K562 (cell line): ENCODE measurements around the gene CRAMP1. TPM values are rescaled to one million over a fixed set of nuclear protein-coding genes. Genes with fewer than 3 reads are reported as not detected.

Experiments used
- ATAC-seq: fragments of 200-7000 bp; cut with Tn5 transposase; 3 replicates; pipeline ENCODE4 v1.9.1; 2020; ENCODE audit warnings: moderate library complexity
- BruUV-seq: library from RNA; stranded (reverse); fragments of 400-500 nt; replicated peaks from 2 replicates; lab custom pipeline; 2021; lab: Mats Ljungman, UMichigan
- CTCF ChIA-PET: fragments of 300-600 bp; formaldehyde crosslinking; extraction: SDS; loops from one replicate; lab custom pipeline; 2021; ENCODE audit warnings: low intra/inter-chr PET ratio; lab: Yijun Ruan, JAX
- POLR2A ChIA-PET: fragments of 300-600, 350-650 bp; sonication (Branson Sonifier 250); formaldehyde crosslinking; extraction: SDS; loops from one replicate; lab custom pipeline; 2021; ENCODE audit warnings: antibody characterized with exemption, inconsistent platforms; lab: Yijun Ruan, JAX
- DNase-seq, 4 experiments: peaks; one replicate each; pipeline versions ENCODE4 v3.0.0 to v3.0.0-alpha.2; 2011 to 2018; ENCODE audit warnings: low spot score in 3 of 4, mixed read lengths in 3 of 4; ENCODE audit errors: extremely low read depth in 1 of 4
- FAIRE-seq: peaks from 2 replicates; lab custom pipeline; 2011; peaks lifted over from hg19 to GRCh38; lab: Jason Lieb, UNC
- H2AFZ ChIP-seq: 2 replicates; pipeline ENCODE4 v1.6.0; 2011; ENCODE audit warnings: low read depth, low read length, control low read depth, inconsistent platforms
- H3K27ac ChIP-seq: fragments of 200-600 bp; 3 replicates; pipeline ENCODE4 v1.8.0; 2011; ENCODE audit warnings: low read depth, mild to moderate bottlenecking, control low read depth, inconsistent platforms, low read length, moderate library complexity, mixed read lengths; ENCODE audit errors: extremely low read depth
- H3K27me3 ChIP-seq, 2 experiments: fragments of 300-600 bp in 1 of 2; 2 replicates in 1 of 2; 3 replicates in 1 of 2; pipeline versions ENCODE4 v1.6.0 to v1.8.0; 2011; ENCODE audit warnings: inconsistent platforms in 2 of 2, low read length in 2 of 2, mild to moderate bottlenecking in 1 of 2, mixed read lengths in 1 of 2, moderate library complexity in 1 of 2; ENCODE audit not compliant: control insufficient read depth in 2 of 2, insufficient read depth in 2 of 2
- H3K36me3 ChIP-seq: fragments of 300-600 bp; 3 replicates; pipeline ENCODE4 v1.8.0; 2011; ENCODE audit warnings: mild to moderate bottlenecking, low read length, inconsistent platforms; ENCODE audit not compliant: control insufficient read depth, insufficient read depth
- H3K4me1 ChIP-seq, 2 experiments: fragments of 200-600 bp in 1 of 2; replicated peaks in 1 of 2; 2 replicates in 1 of 2; 3 replicates in 1 of 2; pipeline versions ENCODE4 v1.5.1 to v1.8.0; 2011; ENCODE audit warnings: inconsistent platforms in 2 of 2, low read length in 2 of 2, mild to moderate bottlenecking in 1 of 2, mixed read lengths in 1 of 2, moderate library complexity in 1 of 2; ENCODE audit not compliant: control insufficient read depth in 2 of 2, insufficient read depth in 2 of 2
- H3K4me2 ChIP-seq: 2 replicates; pipeline ENCODE4 v1.6.1; 2011; ENCODE audit warnings: low read length, control low read depth, inconsistent platforms, mixed read lengths; ENCODE audit not compliant: insufficient read depth
- H3K4me3 ChIP-seq: fragments of 200-600 bp; sonication (generic), shearing (Covaris generic); 2 replicates; pipeline ENCODE4 v1.5.1; 2016; ENCODE audit warnings: control low read depth, inconsistent platforms
- H3K79me2 ChIP-seq: fragments of 200-600 bp; 3 replicates; pipeline ENCODE4 v1.8.0; 2011; ENCODE audit warnings: low read length, inconsistent platforms; ENCODE audit not compliant: control insufficient read depth, insufficient read depth
- H3K9ac ChIP-seq, 2 experiments: 2 replicates each; pipeline versions ENCODE4 v1.6.0 to v1.6.1; 2011; ENCODE audit warnings: low read depth in 2 of 2, low read length in 2 of 2, control low read depth in 1 of 2, inconsistent platforms in 1 of 2, mild to moderate bottlenecking in 1 of 2, mixed read lengths in 1 of 2; ENCODE audit not compliant: insufficient read depth in 1 of 2
- H3K9me1 ChIP-seq: one replicate; pipeline ENCODE4 v1.6.0; 2011; ENCODE audit warnings: inconsistent platforms, mild to moderate bottlenecking, low read length, moderate library complexity; ENCODE audit not compliant: control insufficient read depth, insufficient read depth
- H3K9me3 ChIP-seq: replicated peaks from 2 replicates; pipeline ENCODE4 v1.5.1; 2011; ENCODE audit warnings: low read depth, low read length, inconsistent platforms; ENCODE audit not compliant: control insufficient read depth, insufficient read depth
- H4K20me1 ChIP-seq: replicated peaks from 2 replicates; pipeline ENCODE4 v1.6.1; 2011; ENCODE audit warnings: low read length, inconsistent platforms, mixed read lengths; ENCODE audit not compliant: control insufficient read depth, insufficient read depth
- BRCA1 ChIP-seq, 2 experiments: fragments of 450-650 bp in 1 of 2; sonication (generic) in 1 of 2; formaldehyde crosslinking in 1 of 2; IDR thresholded peaks; 2 replicates each; pipeline versions ENCODE4 v1.5.0 to v1.6.1; 2017 to 2020; ENCODE audit warnings: mild to moderate bottlenecking in 1 of 2, missing genetic modification reagents in 1 of 2
- HDAC8 ChIP-seq: fragments of 450-650 bp; IDR thresholded peaks from 2 replicates; pipeline ENCODE4 v1.6.1; 2016; ENCODE audit warnings: mild to moderate bottlenecking, missing genetic modification characterization, moderate library complexity, missing compliant biosample characterization
- WGBS: fragments of 100-300 bp; shearing (Covaris generic); methylation state at CpG from one replicate; pipeline ENCODE4 v1.1.6; 2016; ENCODE audit warnings: low coverage, mixed read lengths; ENCODE audit not compliant: insufficient coverage; ENCODE audit errors: missing lambda C conversion rate; 5-methylcytosine and 5-hydroxymethylcytosine counted together
- in situ Hi-C: fragments of 300-500 bp; cut with MboI; formaldehyde crosslinking; loops from 4 replicates; pipeline ENCODE4 v1.15.0; 2018; ENCODE audit warnings: inconsistent platforms, mixed read lengths
- intact Hi-C: fragments of 100-400 bp; cut with micrococcal nuclease; formaldehyde crosslinking; loops from 2 replicates; pipeline ENCODE4 v1.14.2; 2022
- polyA plus RNA-seq, 8 experiments: library from polyadenylated mRNA; depleted of rRNA in 4 of 8; stranded (reverse) in 5 of 8; unstranded in 3 of 8; fragments of >200 nt; fragmentation: Nextera tagmentation in 2 of 8; fragmentation: Illumina TruSeq in 1 of 8; extraction: Ambion mirVana in 2 of 8; extraction: Trizol in 1 of 8; gene quantifications; 2 replicates each; pipeline versions ENCODE4 v1.2.1 to v1.2.3, GENCODE V29; 2011 to 2014; ENCODE audit warnings: inconsistent platforms in 1 of 8, missing spikeins in 1 of 8
- total RNA-seq, 7 experiments: library from RNA; depleted of rRNA in 6 of 7; stranded (reverse); fragments of >200 nt in 6 of 7; fragmentation: Illumina TruSeq in 2 of 7; extraction: Trizol in 2 of 7; gene quantifications; 2 replicates each; pipeline versions ENCODE4 v1.2.1 to v1.2.3, GENCODE V29; 2011 to 2021; ENCODE audit warnings: low replicate concordance in 1 of 7
- TF ChIP-seq, protein P1 (sequence below): fragments of 250-450 bp; sonication (Bioruptor Pico); IDR thresholded peaks from 2 replicates; pipeline ENCODE4 v1.5.0; 2022; ENCODE audit warnings: mild to moderate bottlenecking

CRAMP1 gene
- total and polyA plus RNA-seq, 9 of the 15 experiments (the other 6 are each of a cell fraction or from before 2014, with no cell fraction given) = 0.52 to 20.8 (median 7.5) TPM

GRCh38 chr16:1701216-1701878, 89.2 kb downstream of the CRAMP1 start:
- Histone ChIP-seq H3K9me3 (no peaks in the 10 kb centered on the region), H3K4me3 (no peak overlapping the region), H3K79me2 (peaks cover 4% of the 10 kb centered on the region), H3K27me3 (no peaks in the 10 kb centered on the region), H3K36me3 (peaks cover 70% of the 10 kb centered on the region), H2AFZ (no peak overlapping the region), H3K4me1 (peaks cover 8 to 12% of the 10 kb centered on the region in 2 experiments; a peak in 4 of 5 replicates), H3K9me1 (no peaks in the 10 kb centered on the region), H3K9ac (no peak overlapping the region), H3K4me2 (no peak overlapping the region), H3K27ac (no peak overlapping the region; the same call in 2 of the 3 replicates), H4K20me1 (no peaks in the 10 kb centered on the region; the same call in 1 of the 2 replicates)
- WGBS = 84% methylated on average over 6 of the region's 6 CpGs
- BruUV-seq = no TSS peak
- ChIA-PET CTCF (interaction anchor here (0.6 kb wide), 1 partner anchor 56 kb away, joined by 4 read pairs; no protein-coding TSS in a partner anchor), POLR2A (interaction anchor here (0.6 to 2.7 kb wide), 6 partner anchors 14 to 1175 kb away, joined by 3 to 16 read pairs (median 3); partner anchors contain the start of gene JPT2)
- ATAC-seq (no peak), DNase-seq (no peak), FAIRE-seq (no peak)
- intact Hi-C loops (no loop called here), in situ Hi-C loops (no loop called here)
- no peak for TF ChIP-seq BRCA1 (IDR thresholded peaks at IDR 0.05)
- no peak for TF ChIP-seq BRCA1 (CRISPR knock-in tag; IDR thresholded peaks at IDR 0.05)
- TF ChIP-seq, protein P1, sequence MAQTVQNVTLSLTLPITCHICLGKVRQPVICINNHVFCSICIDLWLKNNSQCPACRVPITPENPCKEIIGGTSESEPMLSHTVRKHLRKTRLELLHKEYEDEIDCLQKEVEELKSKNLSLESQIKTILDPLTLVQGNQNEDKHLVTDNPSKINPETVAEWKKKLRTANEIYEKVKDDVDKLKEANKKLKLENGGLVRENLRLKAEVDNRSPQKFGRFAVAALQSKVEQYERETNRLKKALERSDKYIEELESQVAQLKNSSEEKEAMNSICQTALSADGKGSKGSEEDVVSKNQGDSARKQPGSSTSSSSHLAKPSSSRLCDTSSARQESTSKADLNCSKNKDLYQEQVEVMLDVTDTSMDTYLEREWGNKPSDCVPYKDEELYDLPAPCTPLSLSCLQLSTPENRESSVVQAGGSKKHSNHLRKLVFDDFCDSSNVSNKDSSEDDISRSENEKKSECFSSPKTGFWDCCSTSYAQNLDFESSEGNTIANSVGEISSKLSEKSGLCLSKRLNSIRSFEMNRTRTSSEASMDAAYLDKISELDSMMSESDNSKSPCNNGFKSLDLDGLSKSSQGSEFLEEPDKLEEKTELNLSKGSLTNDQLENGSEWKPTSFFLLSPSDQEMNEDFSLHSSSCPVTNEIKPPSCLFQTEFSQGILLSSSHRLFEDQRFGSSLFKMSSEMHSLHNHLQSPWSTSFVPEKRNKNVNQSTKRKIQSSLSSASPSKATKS (CRISPR knock-in tag) = no peak
- no peak for TF ChIP-seq HDAC8
